NAMALWA (cell line): ENCODE results near the gene RPL21.
"Not testable (repeated sequence)": the region's sequence is repeated elsewhere in the genome, so short reads cannot be mapped to it uniquely, and the experiment has no call there.

Source experiments
- DNase-seq: peaks from one replicate; pipeline ENCODE4 v3.0.0-alpha.2; 2015; ENCODE audit warnings: low spot score

RPL21 gene

DNA sequence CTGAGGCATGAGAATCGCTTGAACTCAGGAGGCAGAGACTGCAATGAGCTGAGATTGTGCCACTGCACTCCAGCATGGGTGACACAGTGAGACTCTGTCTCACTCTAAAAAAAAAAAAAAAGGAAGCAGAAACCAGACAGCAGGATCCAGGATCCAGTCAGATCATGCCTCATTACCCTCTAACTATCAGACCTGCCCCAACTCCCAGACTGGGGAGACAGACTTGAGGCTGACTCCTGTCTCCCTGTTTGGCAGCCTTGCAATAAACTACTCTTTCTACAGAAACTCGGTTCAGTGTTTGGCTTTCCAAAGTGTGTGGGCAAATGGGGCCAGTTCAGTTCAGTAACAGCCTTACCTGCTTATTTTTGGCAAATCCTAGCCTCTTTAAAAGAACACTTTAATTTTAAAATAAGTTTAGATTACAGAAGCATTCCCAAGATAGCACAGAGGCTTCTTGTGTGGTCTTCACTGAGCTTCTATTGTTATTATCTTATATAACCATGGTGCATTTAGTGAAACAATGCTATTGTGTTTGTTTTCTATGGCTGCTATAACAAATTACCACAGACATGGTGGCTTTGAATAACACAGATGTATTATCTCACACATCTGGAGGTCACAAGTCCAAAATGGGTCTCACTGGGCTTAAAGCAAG is 37.8 kb downstream of the RPL21 start:
- no peak for DNase-seq

DNA sequence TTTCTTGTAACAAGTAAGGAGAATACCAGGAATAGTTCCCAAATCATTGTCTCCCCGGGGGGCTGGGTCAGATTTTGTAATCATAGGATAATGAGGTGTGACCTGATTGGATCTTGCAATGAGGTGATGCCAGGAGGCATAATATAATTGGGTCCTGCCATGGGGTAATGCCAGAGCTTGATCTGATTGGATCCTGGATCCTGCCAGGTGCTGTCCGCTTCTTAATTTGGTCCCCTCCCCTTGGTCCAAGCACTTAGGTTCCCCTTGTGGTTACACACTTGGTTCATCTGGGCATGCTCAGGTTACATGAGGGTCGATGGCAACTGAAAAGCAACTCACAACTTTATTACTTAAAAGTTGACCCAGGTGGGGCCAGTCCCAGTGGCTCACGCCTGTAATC is 39.4 kb downstream of the RPL21 start:
- no peak for DNase-seq

DNA sequence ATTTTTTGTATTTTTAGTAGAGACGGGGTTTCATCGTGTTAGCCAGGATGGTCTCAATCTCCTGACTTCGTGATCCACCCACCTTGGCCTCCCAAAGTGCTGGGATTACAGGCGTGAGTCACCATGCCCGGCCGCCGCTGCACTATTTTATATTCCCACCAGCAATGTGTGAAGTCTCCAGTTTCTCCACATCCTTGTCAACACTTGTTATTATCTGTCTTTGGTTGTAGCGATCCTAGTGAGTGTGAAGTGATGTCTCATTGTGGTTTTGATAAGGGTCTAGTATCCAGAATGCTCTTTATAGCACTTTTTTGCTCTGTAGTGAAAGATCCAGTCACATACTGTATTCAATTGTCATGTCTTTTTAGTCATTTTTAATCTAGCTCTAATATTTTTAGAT is 40.6 kb downstream of the RPL21 start:
- not testable (repeated sequence) for DNase-seq

- DNase-seq, result no peak
These were observed 41.8 kb downstream of the RPL21 start for GRCh38 chr13:27293076-27293691.

- no peak for DNase-seq
These were observed 42.6 kb downstream of the RPL21 start for GRCh38 chr13:27293873-27294515.

DNA sequence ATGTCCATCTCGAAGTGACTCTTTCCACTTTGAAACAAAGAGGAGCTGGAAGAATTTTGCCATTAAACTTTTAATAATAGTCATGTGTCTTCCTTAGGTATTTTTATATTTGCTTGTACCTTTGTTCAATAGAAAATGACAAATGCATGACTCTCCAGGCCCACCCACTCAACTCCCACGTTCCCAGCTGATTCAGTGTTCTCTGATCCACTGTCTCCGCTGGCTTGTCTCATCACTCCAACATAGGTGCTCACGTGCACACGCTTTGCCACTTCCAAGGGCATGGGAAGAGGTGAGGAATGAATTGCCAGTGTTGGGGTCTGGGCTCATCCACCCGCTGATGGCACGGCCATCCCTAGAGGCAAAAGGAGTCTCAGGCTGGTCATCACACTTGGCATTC is 43.7 kb downstream of the RPL21 start:
- no peak for DNase-seq

DNA sequence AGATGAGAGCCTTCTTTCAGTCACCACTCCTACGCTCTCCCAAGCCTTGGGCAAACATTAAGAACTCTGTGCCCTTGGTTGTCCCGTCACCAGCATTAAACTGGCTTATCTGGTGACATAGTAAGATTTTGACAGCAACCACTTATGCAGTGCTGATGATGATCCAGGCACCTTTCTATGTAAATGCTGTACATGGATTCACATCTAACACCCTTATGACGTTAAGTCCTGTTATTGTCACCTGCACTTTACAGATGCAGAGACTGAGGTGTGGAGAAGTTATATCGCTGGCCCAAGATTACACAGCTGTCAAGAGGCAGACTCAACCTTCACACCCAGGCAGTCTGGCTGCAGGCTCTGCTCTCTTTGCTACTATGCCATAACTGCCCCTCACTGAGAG is 44.3 kb downstream of the RPL21 start:
- no peak for DNase-seq

- DNase-seq, result no peak
These were observed 45.1 kb downstream of the RPL21 start for GRCh38 chr13:27296496-27296895.

GRCh38 chr13:27298849-27299248 is 47.5 kb downstream of the RPL21 start:
- no peak for DNase-seq

DNA sequence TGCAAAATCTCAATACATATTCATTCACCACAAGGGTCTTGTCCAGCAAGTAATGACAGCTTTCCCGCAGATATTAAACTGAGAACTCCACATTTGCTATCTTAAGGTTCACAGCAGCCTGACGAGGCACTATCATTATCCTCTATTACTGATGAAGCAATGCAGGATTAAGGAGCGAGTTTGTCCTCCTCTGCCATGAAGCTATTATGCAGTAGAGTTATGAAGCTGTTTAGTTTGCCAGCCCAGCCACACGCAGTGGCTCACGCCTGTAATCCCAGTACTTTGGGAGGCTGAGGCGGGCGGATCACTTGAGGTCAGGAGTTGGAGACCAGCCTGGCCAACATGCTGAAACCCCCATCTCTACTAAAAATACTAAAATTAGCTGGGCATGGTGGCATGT is 49.0 kb downstream of the RPL21 start:
- not testable (repeated sequence) for DNase-seq

GRCh38 chr13:27300941-27301586 is 49.7 kb downstream of the RPL21 start:
- DNase-seq, result no peak

DNA sequence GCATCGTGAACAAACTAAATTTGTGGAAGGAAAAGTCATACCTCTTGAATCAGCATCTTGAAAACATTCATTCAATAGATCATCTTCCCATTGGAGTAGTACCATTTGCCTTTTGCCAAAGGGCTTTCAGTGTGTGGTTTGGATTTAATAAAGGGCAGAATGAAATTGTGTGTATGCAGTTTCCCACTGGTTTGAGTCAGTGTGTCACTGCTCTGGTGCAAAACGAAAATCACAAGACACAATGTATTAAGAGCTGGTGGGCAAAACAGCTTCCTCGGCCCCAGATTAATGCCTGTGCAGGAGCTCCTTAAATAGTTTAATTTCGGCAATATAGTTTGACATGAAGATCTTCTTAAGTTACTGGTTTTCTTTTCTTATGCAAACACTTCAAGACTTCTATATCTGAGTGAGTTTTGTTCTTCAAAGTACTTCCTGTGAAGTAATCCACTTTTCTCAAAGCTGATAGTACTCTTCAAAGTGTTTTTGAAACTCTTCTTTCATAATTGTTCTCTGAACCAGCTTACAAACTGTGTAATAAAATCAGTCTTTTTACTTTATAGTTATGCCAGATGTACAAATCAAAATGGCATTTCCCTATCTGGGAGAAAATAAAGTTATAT is 51.4 kb downstream of the RPL21 start:
- DNase-seq, result no peak

DNA sequence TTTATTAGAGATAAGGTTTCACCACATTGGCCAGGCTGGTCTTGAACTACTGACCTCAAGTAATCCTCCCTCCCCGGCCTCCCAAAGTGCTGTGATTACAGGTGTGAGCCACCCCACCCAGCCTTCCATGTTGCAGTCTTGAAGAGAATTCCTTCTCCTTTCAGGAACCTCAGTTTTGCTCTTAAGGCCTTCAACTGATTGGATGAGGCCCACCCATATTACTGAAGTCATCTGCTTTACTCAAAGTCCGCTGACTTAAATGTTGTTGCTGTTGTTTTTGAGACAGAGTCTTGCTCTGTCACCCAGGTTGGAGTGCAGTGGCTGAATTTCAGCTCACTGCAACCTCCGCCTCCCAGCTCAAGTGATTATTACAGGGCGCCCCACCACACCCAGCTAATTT is 52.7 kb downstream of the RPL21 start:
- no peak for DNase-seq

DNA sequence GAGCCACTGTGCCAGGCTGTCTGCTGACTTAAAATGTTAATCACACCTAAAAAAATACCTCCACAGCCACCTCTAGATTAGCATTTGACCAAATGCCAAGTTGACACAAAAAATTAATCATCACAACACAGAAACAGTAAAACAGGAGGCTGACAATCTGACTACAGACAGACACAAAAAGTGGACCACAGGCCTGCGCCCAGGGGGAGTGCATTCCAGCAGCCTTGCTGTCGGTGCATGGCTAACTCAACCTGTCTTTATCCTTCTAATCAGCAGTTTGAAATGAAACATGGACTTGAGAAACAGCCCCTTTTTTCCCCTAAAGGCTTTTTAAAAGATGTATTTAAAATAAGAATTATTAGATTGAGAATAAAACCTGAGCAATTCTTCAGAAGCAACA is 53.3 kb downstream of the RPL21 start:
- DNase-seq, result no peak
